ENCODE measurements around the gene GPD2. TPM values are rescaled to one million over a fixed set of nuclear protein-coding genes. Genes with fewer than 3 reads are reported as not detected.

GPD2 gene
- total RNA-seq, 4 donors from 2014 or later = 39.2 to 69.7 (median 64.1) TPM

DNA sequence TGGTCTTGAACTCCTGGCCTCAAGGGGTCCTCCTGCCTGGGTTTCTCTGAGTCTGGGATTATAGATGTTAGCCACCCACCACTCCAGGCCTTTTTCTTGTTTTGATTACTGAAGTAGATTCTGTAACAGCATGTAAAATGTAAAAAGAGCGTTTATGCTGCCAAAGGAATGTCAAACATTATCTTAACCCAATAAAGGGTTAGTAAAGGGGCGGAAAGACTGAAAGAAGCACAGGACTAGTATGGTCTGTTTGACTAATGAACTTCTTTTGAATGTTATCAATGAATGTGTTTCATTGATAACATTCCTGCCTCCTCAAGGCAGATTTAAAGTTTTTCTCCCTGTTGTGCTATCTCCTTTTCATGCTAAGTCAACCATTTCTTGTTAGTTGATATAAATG, 29.4 kb downstream of the GPD2 start:
- no peak overlapping the region for H3K27ac ChIP-seq
- intact Hi-C loops (cut with DNase I; ENCODE audit: low total_unique reads) = no loop called here
- DNase-seq (no peak), ATAC-seq (no peak)
- H3K9me3 ChIP-seq = no peaks in the 10 kb centered on the region
- in situ Hi-C loops (cut with MboI; ENCODE audit: low sequenced_read_pairs in 4 of 4) = no loop called here
- H3K27me3 ChIP-seq = no peaks in the 10 kb centered on the region
- H3K4me3 ChIP-seq = no peak overlapping the region
- TF ChIP-seq POLR2A (IDR thresholded peaks at IDR 0.05) = no peak
- TF ChIP-seq, protein P1, sequence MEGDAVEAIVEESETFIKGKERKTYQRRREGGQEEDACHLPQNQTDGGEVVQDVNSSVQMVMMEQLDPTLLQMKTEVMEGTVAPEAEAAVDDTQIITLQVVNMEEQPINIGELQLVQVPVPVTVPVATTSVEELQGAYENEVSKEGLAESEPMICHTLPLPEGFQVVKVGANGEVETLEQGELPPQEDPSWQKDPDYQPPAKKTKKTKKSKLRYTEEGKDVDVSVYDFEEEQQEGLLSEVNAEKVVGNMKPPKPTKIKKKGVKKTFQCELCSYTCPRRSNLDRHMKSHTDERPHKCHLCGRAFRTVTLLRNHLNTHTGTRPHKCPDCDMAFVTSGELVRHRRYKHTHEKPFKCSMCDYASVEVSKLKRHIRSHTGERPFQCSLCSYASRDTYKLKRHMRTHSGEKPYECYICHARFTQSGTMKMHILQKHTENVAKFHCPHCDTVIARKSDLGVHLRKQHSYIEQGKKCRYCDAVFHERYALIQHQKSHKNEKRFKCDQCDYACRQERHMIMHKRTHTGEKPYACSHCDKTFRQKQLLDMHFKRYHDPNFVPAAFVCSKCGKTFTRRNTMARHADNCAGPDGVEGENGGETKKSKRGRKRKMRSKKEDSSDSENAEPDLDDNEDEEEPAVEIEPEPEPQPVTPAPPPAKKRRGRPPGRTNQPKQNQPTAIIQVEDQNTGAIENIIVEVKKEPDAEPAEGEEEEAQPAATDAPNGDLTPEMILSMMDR (IDR thresholded peaks at IDR 0.05 in 4 of 5, conservative IDR thresholded peaks at IDR 0.05 in 1 of 5) = no peak
- H3K36me3 ChIP-seq = no peaks in the 10 kb centered on the region
- peaks cover 23 to 31% of the 10 kb centered on the region in 2 donors for H3K4me1 ChIP-seq

DNA sequence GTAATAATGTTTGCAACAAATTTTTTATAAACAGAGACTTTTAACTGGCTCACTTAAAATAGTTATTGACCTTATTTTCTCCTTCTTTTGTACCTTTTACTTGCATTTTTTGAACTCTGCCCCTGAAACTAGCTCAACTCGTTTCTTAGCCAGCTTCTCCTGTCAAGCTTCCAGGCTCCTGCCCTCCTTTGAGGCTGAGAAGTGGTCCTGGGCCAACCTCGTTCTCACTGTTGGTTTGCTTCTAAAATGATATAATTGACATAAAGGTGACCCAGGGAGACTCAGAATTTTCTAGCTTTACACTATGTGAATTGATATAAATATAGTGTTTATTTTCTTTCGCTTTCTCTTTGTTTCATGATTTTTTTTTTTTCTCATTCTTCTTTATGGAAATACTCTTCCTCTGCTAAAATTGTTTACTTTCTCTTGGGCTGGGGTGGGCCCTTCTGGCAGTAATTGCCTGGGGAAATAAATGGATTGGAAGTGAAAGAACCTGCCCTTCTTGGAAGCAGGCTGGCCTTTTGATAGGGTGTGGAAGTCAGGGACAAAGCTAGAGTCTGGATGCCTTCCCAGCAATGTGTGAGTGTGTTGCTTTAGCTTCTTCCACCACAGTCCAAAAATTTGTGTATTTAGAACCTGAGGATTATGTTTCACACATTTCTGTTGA, 30.7 kb downstream of the GPD2 start:
- DNase-seq (no peak), ATAC-seq (peak; percentile 66 to 70)
- intact Hi-C loops (cut with DNase I; ENCODE audit: low total_unique reads) (no loop called here), in situ Hi-C loops (cut with MboI; ENCODE audit: low sequenced_read_pairs in 4 of 4) (no loop called here)
- H3K36me3 ChIP-seq = no peaks in the 10 kb centered on the region
- peak overlapping the region; percentile 22 to 52 (median 41) for H3K27ac ChIP-seq
- H3K4me1 ChIP-seq = peaks cover 36 to 40% of the 10 kb centered on the region in 2 donors
- H3K9me3 ChIP-seq = no peaks in the 10 kb centered on the region
- no peaks in the 10 kb centered on the region for H3K27me3 ChIP-seq
- peak overlapping the region in 1 of 4 donors; percentile 26 for H3K4me3 ChIP-seq
- TF ChIP-seq, protein P1 (IDR thresholded peaks at IDR 0.05 in 4 of 5, conservative IDR thresholded peaks at IDR 0.05 in 1 of 5) = no peak
- no peak for TF ChIP-seq POLR2A (IDR thresholded peaks at IDR 0.05)

DNA sequence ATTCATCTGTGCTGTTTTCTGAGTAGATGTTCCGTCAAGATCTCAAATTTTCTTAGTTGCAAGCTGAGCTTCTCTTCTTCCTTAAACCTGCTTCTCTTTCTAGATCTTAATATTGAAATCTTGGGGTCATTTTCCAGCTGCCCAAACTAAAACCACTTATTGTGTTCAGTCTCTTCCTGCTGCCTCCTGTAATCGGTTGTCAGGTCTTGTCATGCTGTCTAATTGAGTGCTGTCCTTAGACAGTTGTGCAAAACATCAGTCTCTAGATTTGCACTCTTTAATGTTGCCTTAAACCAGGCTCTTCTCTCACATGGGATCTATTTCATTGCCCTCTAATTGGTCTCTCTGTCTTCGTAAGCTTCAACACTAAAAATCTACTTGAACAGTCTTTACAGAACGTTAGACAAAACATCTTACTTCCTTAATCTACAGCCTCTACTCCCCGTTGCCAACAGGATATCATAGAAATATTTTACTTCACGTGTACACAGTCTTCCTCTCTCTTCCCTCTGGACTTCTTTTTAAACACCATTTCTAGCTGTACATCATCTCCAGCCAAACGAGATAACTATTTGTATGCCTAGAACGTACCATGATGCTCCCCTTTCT, 34.9 kb downstream of the GPD2 start:
- peaks cover 41 to 42% of the 10 kb centered on the region in 2 donors for H3K4me1 ChIP-seq
- ATAC-seq = no peak

DNA sequence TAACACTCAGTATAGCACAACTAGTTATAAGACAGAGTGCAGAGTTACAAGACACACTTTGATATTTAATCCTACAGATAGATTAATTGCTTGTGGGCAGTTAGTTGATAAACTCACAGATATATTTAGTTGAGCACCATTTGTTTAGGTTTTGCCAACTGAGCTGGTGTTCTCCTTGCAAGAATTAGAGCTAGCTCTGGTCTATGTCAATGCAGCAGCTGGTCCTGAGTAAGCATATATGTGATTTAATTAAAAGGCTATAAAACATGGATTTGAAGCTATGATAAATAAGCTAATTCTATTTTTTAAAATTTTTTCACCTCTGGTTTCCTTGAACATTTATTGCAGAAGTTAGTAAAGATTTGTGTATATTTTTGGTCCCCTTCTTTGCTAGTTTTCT, 35.6 kb downstream of the GPD2 start:
- intact Hi-C loops (cut with DNase I; ENCODE audit: low total_unique reads) = no loop called here
- in situ Hi-C loops (cut with MboI; ENCODE audit: low sequenced_read_pairs in 4 of 4) = no loop called here
- H3K4me3 ChIP-seq = no peak overlapping the region
- no peak for ATAC-seq
- TF ChIP-seq POLR2A (IDR thresholded peaks at IDR 0.05) = no peak
- TF ChIP-seq, protein P1 (IDR thresholded peaks at IDR 0.05 in 4 of 5, conservative IDR thresholded peaks at IDR 0.05 in 1 of 5) = no peak
- peak overlapping the region in 1 of 4 donors; percentile 7 for H3K27ac ChIP-seq
- peaks cover 35 to 40% of the 10 kb centered on the region in 2 donors for H3K4me1 ChIP-seq
- no peaks in the 10 kb centered on the region for H3K9me3 ChIP-seq
- H3K27me3 ChIP-seq = no peaks in the 10 kb centered on the region
- DNase-seq = no peak
- H3K36me3 ChIP-seq = no peaks in the 10 kb centered on the region

More for the DNA sequence above, 34.9 kb downstream of the GPD2 start:
- TF ChIP-seq POLR2A (IDR thresholded peaks at IDR 0.05) = no peak
- TF ChIP-seq, protein P1 (IDR thresholded peaks at IDR 0.05 in 4 of 5, conservative IDR thresholded peaks at IDR 0.05 in 1 of 5) = no peak
- Histone ChIP-seq H3K4me3 (no peak overlapping the region), H3K36me3 (no peaks in the 10 kb centered on the region), H3K27ac (peak overlapping the region in 2 of 4 donors; percentile 7 to 15), H3K27me3 (no peaks in the 10 kb centered on the region), H3K9me3 (no peaks in the 10 kb centered on the region)
- intact Hi-C loops (cut with DNase I; ENCODE audit: low total_unique reads) (no loop called here), in situ Hi-C loops (cut with MboI; ENCODE audit: low sequenced_read_pairs in 4 of 4) (no loop called here)
- no peak for DNase-seq
